ENCODE results near the gene ZCRB1.
"Not testable (repeated sequence)": the region's sequence is repeated elsewhere in the genome, so short reads cannot be mapped to it uniquely, and the experiment has no call there.

Gene ZCRB1

GRCh38 chr12:42362647-42363260 lies 36.9 kb upstream of the ZCRB1 start:
- no peak overlapping the region for H3K4me3 ChIP-seq (ENCODE audit: control insufficient read depth, low read depth, low read length)
- TF ChIP-seq CTCF (conservative IDR thresholded peaks at IDR 0.05; ENCODE audit: control insufficient read depth, insufficient read depth, low read depth, low read length), result no peak
- no peak for DNase-seq (ENCODE audit: low read depth)

- TF ChIP-seq CTCF (conservative IDR thresholded peaks at IDR 0.05; ENCODE audit: control insufficient read depth, insufficient read depth, low read depth, low read length), result no peak
- peak; percentile 5 for DNase-seq (ENCODE audit: low read depth)
- no peak overlapping the region for H3K4me3 ChIP-seq (ENCODE audit: control insufficient read depth, low read depth, low read length)
Measured at GRCh38 chr12:42361909-42362646, 36.2 kb upstream of the ZCRB1 start.

- no peak overlapping the region for H3K4me3 ChIP-seq (ENCODE audit: control insufficient read depth, low read depth, low read length)
- DNase-seq (ENCODE audit: low read depth), result no peak
- no peak for TF ChIP-seq CTCF (conservative IDR thresholded peaks at IDR 0.05; ENCODE audit: control insufficient read depth, insufficient read depth, low read depth, low read length)
Measured at GRCh38 chr12:42360747-42361403, 35.0 kb upstream of the ZCRB1 start.

- no peak overlapping the region for H3K4me3 ChIP-seq (ENCODE audit: control insufficient read depth, low read depth, low read length)
- no peak for TF ChIP-seq CTCF (conservative IDR thresholded peaks at IDR 0.05; ENCODE audit: control insufficient read depth, insufficient read depth, low read depth, low read length)
- DNase-seq (ENCODE audit: low read depth), result no peak
Measured at GRCh38 chr12:42356344-42356743, 30.4 kb upstream of the ZCRB1 start.

GRCh38 chr12:42350021-42350407 lies 24.1 kb upstream of the ZCRB1 start:
- H3K4me3 ChIP-seq (ENCODE audit: control insufficient read depth, low read depth, low read length); DNase-seq (ENCODE audit: low read depth): not testable (repeated sequence)

- DNase-seq (ENCODE audit: low read depth); H3K4me3 ChIP-seq (ENCODE audit: control insufficient read depth, low read depth, low read length): not testable (repeated sequence)
Measured at GRCh38 chr12:42349119-42350020, 23.5 kb upstream of the ZCRB1 start.

GRCh38 chr12:42346403-42347002 lies 20.6 kb upstream of the ZCRB1 start:
- TF ChIP-seq CTCF (conservative IDR thresholded peaks at IDR 0.05; ENCODE audit: control insufficient read depth, insufficient read depth, low read depth, low read length), result no peak
- no peak for DNase-seq (ENCODE audit: low read depth)
- H3K4me3 ChIP-seq (ENCODE audit: control insufficient read depth, low read depth, low read length), result no peak overlapping the region

Measured in fibroblast of mammary gland (primary cell).